Keratinocyte (primary cell): ENCODE results near the gene NR1I2. TPM values are rescaled to one million over a fixed set of nuclear protein-coding genes. Genes with fewer than 3 reads are reported as not detected.

ENCODE experiments used
- DNase-seq: peaks from one replicate; pipeline ENCODE4 v3.0.0-alpha.2; 2011; ENCODE audit warnings: low read depth, missing footprints, low spot score
- FAIRE-seq: peaks from 2 replicates; lab custom pipeline; 2011; peaks lifted over from hg19 to GRCh38; lab: Jason Lieb, UNC
- H2AFZ ChIP-seq: 2 replicates; pipeline ENCODE4 v1.6.0; 2012; ENCODE audit warnings: low read length, control low read depth, inconsistent platforms; ENCODE audit not compliant: control insufficient read depth
- H3K27ac ChIP-seq: 2 replicates; pipeline ENCODE4 v1.5.1; 2011; ENCODE audit warnings: low read length; ENCODE audit not compliant: control insufficient read depth, insufficient read depth
- H3K27me3 ChIP-seq: 3 replicates; pipeline ENCODE4 v1.6.0; 2011; ENCODE audit warnings: low read length; ENCODE audit not compliant: control insufficient read depth, insufficient read depth; ENCODE audit errors: extremely low read depth
- H3K36me3 ChIP-seq, 2 experiments: 2 replicates in 1 of 2; 3 replicates in 1 of 2; pipeline ENCODE4 v1.5.1; 2011; ENCODE audit warnings: low read length in 2 of 2, mild to moderate bottlenecking in 1 of 2; ENCODE audit not compliant: control insufficient read depth in 2 of 2, insufficient read depth in 2 of 2; ENCODE audit errors: extremely low read depth in 1 of 2
- H3K4me1 ChIP-seq: 3 replicates; pipeline ENCODE4 v1.5.1; 2011; ENCODE audit warnings: low read length; ENCODE audit not compliant: control insufficient read depth, insufficient read depth; ENCODE audit errors: extremely low read depth
- H3K4me2 ChIP-seq: 3 replicates; pipeline ENCODE4 v1.6.0; 2011; ENCODE audit warnings: low read depth, low read length; ENCODE audit not compliant: control insufficient read depth, insufficient read depth; ENCODE audit errors: extremely low read depth
- H3K4me3 ChIP-seq, 3 experiments: fragments of 200-600 bp in 1 of 3; sonication (generic) in 1 of 3; 2 replicates in 2 of 3; 3 replicates in 1 of 3; pipeline ENCODE4 v1.5.1; 2011 to 2016; ENCODE audit warnings: low read length in 3 of 3, mild to moderate bottlenecking in 3 of 3, control low read depth in 2 of 3, inconsistent platforms in 1 of 3, low read depth in 1 of 3, mixed read lengths in 1 of 3, mixed run types in 1 of 3, moderate library complexity in 1 of 3; ENCODE audit not compliant: control insufficient read depth in 2 of 3, insufficient read depth in 2 of 3; ENCODE audit errors: extremely low read depth in 1 of 3
- H3K79me2 ChIP-seq: 2 replicates; pipeline ENCODE4 v1.6.0; 2012; ENCODE audit warnings: low read length; ENCODE audit not compliant: control insufficient read depth, insufficient read depth
- H3K9ac ChIP-seq: 3 replicates; pipeline ENCODE4 v1.6.0; 2011; ENCODE audit warnings: low read length; ENCODE audit not compliant: control insufficient read depth, insufficient read depth; ENCODE audit errors: extremely low read depth
- H3K9me1 ChIP-seq: 3 replicates; pipeline ENCODE4 v1.6.0; 2011; ENCODE audit warnings: low read length; ENCODE audit not compliant: control insufficient read depth, insufficient read depth; ENCODE audit errors: extremely low read depth
- H3K9me3 ChIP-seq: 2 replicates; pipeline ENCODE4 v1.5.1; 2012; ENCODE audit warnings: low read depth, low read length; ENCODE audit not compliant: control insufficient read depth
- H4K20me1 ChIP-seq: 3 replicates; pipeline ENCODE4 v1.6.0; 2011; ENCODE audit warnings: low read length; ENCODE audit not compliant: control insufficient read depth, insufficient read depth; ENCODE audit errors: extremely low read depth
- EZH2 ChIP-seq: IDR thresholded peaks from one replicate; pipeline ENCODE4 v1.6.1; 2012; ENCODE audit warnings: inconsistent platforms, mild to moderate bottlenecking, low read length, moderate library complexity
- dilution Hi-C: fragments of 300-500 bp; cut with MboI; formaldehyde crosslinking; loops from one replicate; pipeline ENCODE4 v1.7.0; 2020; ENCODE audit warnings: low sequenced_read_pairs; ENCODE audit not compliant: extremely low pct_ligation_motif_present
- polyA plus RNA-seq, 5 experiments: library from polyadenylated mRNA; depleted of rRNA in 3 of 5; stranded (reverse) in 3 of 5; stranded (forward) in 1 of 5; unstranded in 1 of 5; fragments of >200 nt; gene quantifications; 1 replicate in 1 of 5; 2 replicates in 3 of 5; 3 replicates in 1 of 5; pipeline versions ENCODE4 v1.2.1 to v1.2.3, GENCODE V29; 2011 to 2012; ENCODE audit warnings: missing spikeins in 2 of 5, low read depth in 1 of 5, low replicate concordance in 1 of 5
- TF ChIP-seq, protein P1 (sequence below), 3 experiments: IDR thresholded peaks in 1 of 3; conservative IDR thresholded peaks in 1 of 3; optimal IDR thresholded peaks in 1 of 3; 2 replicates in 2 of 3; 3 replicates in 1 of 3; pipeline versions ENCODE3 to v1.5.1; 2011; ENCODE audit warnings: low read length in 3 of 3, mild to moderate bottlenecking in 3 of 3, moderate library complexity in 2 of 3, control low read depth in 1 of 3, inconsistent platforms in 1 of 3; ENCODE audit not compliant: insufficient read depth in 2 of 3; ENCODE audit errors: extremely low read depth in 1 of 3

The NR1I2 gene
- polyA plus RNA-seq, 1 donor (not counting 4 experiments of a cell fraction or from before 2014, with no cell fraction given), result not detected

DNA sequence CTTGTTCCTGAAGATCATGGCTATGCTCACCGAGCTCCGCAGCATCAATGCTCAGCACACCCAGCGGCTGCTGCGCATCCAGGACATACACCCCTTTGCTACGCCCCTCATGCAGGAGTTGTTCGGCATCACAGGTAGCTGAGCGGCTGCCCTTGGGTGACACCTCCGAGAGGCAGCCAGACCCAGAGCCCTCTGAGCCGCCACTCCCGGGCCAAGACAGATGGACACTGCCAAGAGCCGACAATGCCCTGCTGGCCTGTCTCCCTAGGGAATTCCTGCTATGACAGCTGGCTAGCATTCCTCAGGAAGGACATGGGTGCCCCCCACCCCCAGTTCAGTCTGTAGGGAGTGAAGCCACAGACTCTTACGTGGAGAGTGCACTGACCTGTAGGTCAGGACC, 35.2 kb downstream of the NR1I2 start:
- no peak overlapping the region for H3K4me2 ChIP-seq
- no peaks in the 10 kb centered on the region for H4K20me1 ChIP-seq
- H3K27me3 ChIP-seq, result peaks cover 10% of the 10 kb centered on the region
- H3K4me1 ChIP-seq, result no peaks in the 10 kb centered on the region
- no peak for DNase-seq
- TF ChIP-seq, protein P1, sequence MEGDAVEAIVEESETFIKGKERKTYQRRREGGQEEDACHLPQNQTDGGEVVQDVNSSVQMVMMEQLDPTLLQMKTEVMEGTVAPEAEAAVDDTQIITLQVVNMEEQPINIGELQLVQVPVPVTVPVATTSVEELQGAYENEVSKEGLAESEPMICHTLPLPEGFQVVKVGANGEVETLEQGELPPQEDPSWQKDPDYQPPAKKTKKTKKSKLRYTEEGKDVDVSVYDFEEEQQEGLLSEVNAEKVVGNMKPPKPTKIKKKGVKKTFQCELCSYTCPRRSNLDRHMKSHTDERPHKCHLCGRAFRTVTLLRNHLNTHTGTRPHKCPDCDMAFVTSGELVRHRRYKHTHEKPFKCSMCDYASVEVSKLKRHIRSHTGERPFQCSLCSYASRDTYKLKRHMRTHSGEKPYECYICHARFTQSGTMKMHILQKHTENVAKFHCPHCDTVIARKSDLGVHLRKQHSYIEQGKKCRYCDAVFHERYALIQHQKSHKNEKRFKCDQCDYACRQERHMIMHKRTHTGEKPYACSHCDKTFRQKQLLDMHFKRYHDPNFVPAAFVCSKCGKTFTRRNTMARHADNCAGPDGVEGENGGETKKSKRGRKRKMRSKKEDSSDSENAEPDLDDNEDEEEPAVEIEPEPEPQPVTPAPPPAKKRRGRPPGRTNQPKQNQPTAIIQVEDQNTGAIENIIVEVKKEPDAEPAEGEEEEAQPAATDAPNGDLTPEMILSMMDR (optimal IDR thresholded peaks at IDR 0.05 in 1 of 3, IDR thresholded peaks at IDR 0.05 in 1 of 3, conservative IDR thresholded peaks at IDR 0.05 in 1 of 3; ENCODE audit: extremely low read depth in 1 of 3, insufficient read depth in 2 of 3, low read length in 3 of 3), result no peak
- TF ChIP-seq EZH2, result no peak
- no peak overlapping the region for H3K4me3 ChIP-seq
- no peak overlapping the region for H3K9ac ChIP-seq
- no peak for FAIRE-seq
- H3K36me3 ChIP-seq, result no peaks in the 10 kb centered on the region
- no peak overlapping the region for H2AFZ ChIP-seq
- H3K9me3 ChIP-seq, result no peaks in the 10 kb centered on the region
- no peaks in the 10 kb centered on the region for H3K9me1 ChIP-seq
- H3K27ac ChIP-seq, result no peak overlapping the region
- dilution Hi-C loops, result no loop called here
- H3K79me2 ChIP-seq, result no peaks in the 10 kb centered on the region

DNA sequence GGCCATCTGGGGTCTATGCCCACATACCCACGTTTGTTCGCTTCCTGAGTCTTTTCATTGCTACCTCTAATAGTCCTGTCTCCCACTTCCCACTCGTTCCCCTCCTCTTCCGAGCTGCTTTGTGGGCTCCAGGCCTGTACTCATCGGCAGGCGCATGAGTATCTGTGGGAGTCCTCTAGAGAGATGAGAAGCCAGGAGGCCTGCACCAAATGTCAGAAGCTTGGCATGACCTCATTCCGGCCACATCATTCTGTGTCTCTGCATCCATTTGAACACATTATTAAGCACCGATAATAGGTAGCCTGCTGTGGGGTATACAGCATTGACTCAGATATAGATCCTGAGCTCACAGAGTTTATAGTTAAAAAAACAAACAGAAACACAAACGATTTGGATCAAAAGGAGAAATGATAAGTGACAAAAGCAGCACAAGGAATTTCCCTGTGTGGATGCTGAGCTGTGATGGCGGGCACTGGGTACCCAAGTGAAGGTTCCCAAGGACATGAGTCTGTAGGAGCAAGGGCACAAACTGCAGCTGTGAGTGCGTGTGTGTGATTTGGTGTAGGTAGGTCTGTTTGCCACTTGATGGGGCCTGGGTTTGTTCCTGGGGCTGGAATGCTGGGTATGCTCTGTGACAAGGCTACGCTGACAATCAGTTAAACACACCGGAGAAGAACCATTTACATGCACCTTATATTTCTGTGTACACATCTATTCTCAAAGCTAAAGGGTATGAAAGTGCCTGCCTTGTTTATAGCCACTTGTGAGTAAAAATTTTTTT, 35.9 kb downstream of the NR1I2 start:
- FAIRE-seq, result no peak
- H3K9me1 ChIP-seq, result no peaks in the 10 kb centered on the region
- dilution Hi-C loops, result no loop called here
- H3K36me3 ChIP-seq, result no peaks in the 10 kb centered on the region
- no peak for DNase-seq
- H3K9ac ChIP-seq, result no peak overlapping the region
- H3K27ac ChIP-seq, result no peak overlapping the region
- H3K4me1 ChIP-seq, result no peaks in the 10 kb centered on the region
- no peak overlapping the region for H3K4me2 ChIP-seq
- no peaks in the 10 kb centered on the region for H4K20me1 ChIP-seq
- no peak overlapping the region for H3K4me3 ChIP-seq
- H3K9me3 ChIP-seq, result no peaks in the 10 kb centered on the region
- TF ChIP-seq, protein P1 (optimal IDR thresholded peaks at IDR 0.05 in 1 of 3, IDR thresholded peaks at IDR 0.05 in 1 of 3, conservative IDR thresholded peaks at IDR 0.05 in 1 of 3; ENCODE audit: extremely low read depth in 1 of 3, insufficient read depth in 2 of 3, low read length in 3 of 3), result no peak
- no peak for TF ChIP-seq EZH2
- H2AFZ ChIP-seq, result no peak overlapping the region
- H3K27me3 ChIP-seq, result peaks cover 10% of the 10 kb centered on the region
- H3K79me2 ChIP-seq, result no peaks in the 10 kb centered on the region
